Fibroblast of the aortic adventitia (primary cell): ENCODE data around the gene ULK4. TPM values are rescaled to one million over a fixed set of nuclear protein-coding genes. Genes with fewer than 3 reads are reported as not detected.

Experiments used
- DNase-seq: peaks from one replicate; pipeline ENCODE4 v3.0.0-alpha.2; 2010; ENCODE audit warnings: low read depth
- H3K4me3 ChIP-seq: 2 replicates; pipeline ENCODE4 v1.5.1; 2011; ENCODE audit warnings: low read depth, mild to moderate bottlenecking, control low read depth, low read length, moderate library complexity
- CTCF ChIP-seq: IDR thresholded peaks from 2 replicates; pipeline ENCODE4 v1.5.1; 2011; ENCODE audit warnings: mild to moderate bottlenecking, low read length, control low read depth, inconsistent platforms; ENCODE audit not compliant: insufficient read depth
- total RNA-seq: library from RNA; depleted of rRNA; stranded (reverse); fragments of >200 nt; gene quantifications from 2 replicates; pipeline ENCODE4 v1.2.3, GENCODE V29; 2012; ENCODE audit warnings: low replicate concordance

Gene ULK4
- total RNA-seq, 1 donor = 16.1 TPM

- DNase-seq = no peak
- no peak for TF ChIP-seq CTCF
- no peak overlapping the region for H3K4me3 ChIP-seq
These were observed 454.4 kb downstream of the ULK4 start for GRCh38 chr3:41507336-41508062.

DNA sequence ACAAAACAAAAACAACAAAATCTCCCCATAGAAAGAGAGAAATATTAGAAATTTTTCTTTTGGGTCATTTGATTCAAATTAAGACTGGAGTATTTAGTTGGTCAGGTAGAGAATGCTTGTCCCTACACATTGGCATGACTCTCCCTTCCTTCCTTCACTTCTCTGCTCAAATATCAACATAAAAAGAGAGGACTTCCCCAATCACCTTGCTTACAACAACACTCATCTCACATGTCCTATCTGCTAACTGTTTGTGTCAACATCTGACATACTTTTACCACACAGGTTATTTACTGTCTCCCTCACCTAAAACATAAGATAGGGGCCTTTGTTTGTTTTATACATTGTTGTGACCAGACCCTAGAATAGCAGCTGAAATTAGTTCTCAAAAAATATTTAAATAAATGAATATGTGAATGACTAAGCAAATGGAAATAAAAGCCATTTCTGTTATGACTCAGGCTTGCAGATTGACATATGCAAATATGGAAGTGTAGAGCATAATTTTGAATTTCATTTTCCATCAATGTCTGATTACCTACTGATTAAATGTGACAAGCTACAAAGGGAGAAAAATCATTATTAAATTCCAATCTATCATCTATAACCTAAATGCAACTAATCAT, 457.8 kb downstream of the ULK4 start:
- DNase-seq = no peak
- no peak for TF ChIP-seq CTCF

GRCh38 chr3:41502481-41502880, 459.4 kb downstream of the ULK4 start:
- H3K4me3 ChIP-seq = no peak overlapping the region
- DNase-seq = peak; percentile 1
- TF ChIP-seq CTCF = no peak

More for the DNA sequence above, 457.8 kb downstream of the ULK4 start:
- H3K4me3 ChIP-seq = no peak overlapping the region

DNA sequence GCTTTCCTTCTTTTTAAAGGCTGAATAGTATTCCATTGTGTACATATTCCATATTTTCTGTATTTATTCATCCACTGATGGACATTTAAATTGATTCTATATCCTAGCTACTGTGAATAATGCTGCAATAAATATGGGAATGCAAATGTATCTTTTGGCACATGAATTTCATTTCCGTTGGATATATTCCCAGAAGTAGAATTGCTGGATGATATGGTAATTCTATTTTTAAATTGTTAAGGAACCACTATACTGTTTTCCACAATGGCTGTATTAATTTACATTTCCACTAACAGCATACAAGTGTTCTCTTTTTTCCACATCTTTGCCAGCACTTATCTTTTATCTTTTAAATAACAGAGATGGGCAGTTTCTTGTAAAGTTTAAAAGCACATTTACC, 459.9 kb downstream of the ULK4 start:
- no peak for TF ChIP-seq CTCF
- DNase-seq = peak; percentile 15
- H3K4me3 ChIP-seq = no peak overlapping the region

DNA sequence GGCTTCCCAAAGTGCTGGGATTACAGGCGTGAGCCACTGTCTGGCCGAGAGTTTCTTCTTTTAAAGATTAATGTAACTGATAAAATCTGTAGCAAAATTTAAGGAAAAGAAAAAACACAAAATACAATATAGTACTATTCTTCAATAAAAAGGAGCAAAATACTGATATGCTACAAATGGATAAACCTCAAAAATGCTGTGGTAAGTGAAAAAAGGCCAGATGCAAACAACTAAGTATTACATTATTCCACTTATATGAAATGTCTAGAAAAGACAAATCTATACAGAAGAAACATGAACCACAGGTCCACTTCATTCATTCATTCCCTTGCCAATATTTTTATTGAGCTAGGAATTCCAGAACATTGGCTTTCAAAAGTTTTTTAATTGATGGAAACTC, 463.1 kb downstream of the ULK4 start:
- DNase-seq = no peak
- no peak overlapping the region for H3K4me3 ChIP-seq
- TF ChIP-seq CTCF = no peak

- no peak overlapping the region for H3K4me3 ChIP-seq
- DNase-seq = no peak
- TF ChIP-seq CTCF = no peak
These were observed 471.5 kb downstream of the ULK4 start for GRCh38 chr3:41490360-41490759.
